GM12878 (cell line): Measurements from ENCODE around the gene GMPR2. TPM values are rescaled to one million over a fixed set of nuclear protein-coding genes. Genes with fewer than 3 reads are reported as not detected.
A peak's percentile ranks its signal among the peaks of the same experiment; 100 is the strongest.

Experiments
- EGR1 ChIP-seq, 2 experiments: IDR thresholded peaks; 1 replicate in 1 of 2; 2 replicates in 1 of 2; pipeline ENCODE4 v1.6.1; 2011 to 2012; ENCODE audit warnings: low read depth in 2 of 2, low read length in 2 of 2, borderline replicate concordance in 1 of 2, mild to moderate bottlenecking in 1 of 2, moderate library complexity in 1 of 2
- NR2C2 ChIP-seq: IDR thresholded peaks from 2 replicates; pipeline ENCODE4 v1.6.1; 2011; ENCODE audit warnings: borderline replicate concordance, low read depth; ENCODE audit not compliant: control insufficient read depth, insufficient read length
- SP1 ChIP-seq: IDR thresholded peaks from one replicate; pipeline ENCODE4 v1.6.1; 2011; ENCODE audit warnings: low read depth, low read length
- ZBTB11 ChIP-seq: fragments of 450-650 bp; formaldehyde crosslinking; IDR thresholded peaks from 2 replicates; pipeline ENCODE4 v1.5.0; 2022; ENCODE audit warnings: mild to moderate bottlenecking, missing genetic modification characterization
- ZNF274 ChIP-seq: IDR thresholded peaks from one replicate; pipeline ENCODE4 v1.8.0; 2011; ENCODE audit not compliant: insufficient read length, insufficient read depth
- ZNF687 ChIP-seq: fragments of 450-650 bp; IDR thresholded peaks from 2 replicates; pipeline ENCODE4 v1.6.1; 2017; ENCODE audit warnings: mild to moderate bottlenecking, moderate library complexity
- polyA plus RNA-seq, 11 experiments: library from polyadenylated mRNA; depleted of rRNA in 4 of 11; unstranded in 6 of 11; stranded (reverse) in 5 of 11; fragments of >200 nt; fragmentation: Nextera tagmentation in 4 of 11; fragmentation: Illumina TruSeq in 1 of 11; extraction: Ambion mirVana in 4 of 11; extraction: Trizol in 1 of 11; gene quantifications; 1 replicate in 1 of 11; 2 replicates in 10 of 11; pipeline versions ENCODE4 v1.2.1 to v1.2.3, GENCODE V29; 2011 to 2016; ENCODE audit warnings: inconsistent platforms in 2 of 11, missing spikeins in 2 of 11, low read depth in 1 of 11
- total RNA-seq, 4 experiments: library from RNA; depleted of rRNA in 3 of 4; stranded (reverse); fragments of >200 nt in 3 of 4; fragmentation: Illumina TruSeq in 1 of 4; extraction: Trizol in 1 of 4; gene quantifications; 2 replicates each; pipeline versions ENCODE4 v1.2.1 to v1.2.3, GENCODE V29; 2013 to 2021
- TF ChIP-seq, protein P1 (sequence below): IDR thresholded peaks from 2 replicates; pipeline ENCODE4 v1.6.1; 2012; ENCODE audit warnings: improper control_type of control experiment, low read depth, low read length; ENCODE audit not compliant: insufficient replicate concordance
- TF ChIP-seq, protein P2 (sequence below): fragments of 450-650 bp; IDR thresholded peaks from 2 replicates; pipeline ENCODE4 v1.6.1; 2017; ENCODE audit warnings: mild to moderate bottlenecking
- TF ChIP-seq, protein P3 (sequence below): fragments of 450-650 bp; conservative IDR thresholded peaks from 2 replicates; pipeline ENCODE4 v1.6.1; 2017; ENCODE audit warnings: mild to moderate bottlenecking, moderate library complexity

The GMPR2 gene
- total and polyA plus RNA-seq, 10 of the 15 experiments (the other 5 are each of a cell fraction or from before 2014, with no cell fraction given), result 55.1 to 80.3 (median 61.5) TPM

DNA sequence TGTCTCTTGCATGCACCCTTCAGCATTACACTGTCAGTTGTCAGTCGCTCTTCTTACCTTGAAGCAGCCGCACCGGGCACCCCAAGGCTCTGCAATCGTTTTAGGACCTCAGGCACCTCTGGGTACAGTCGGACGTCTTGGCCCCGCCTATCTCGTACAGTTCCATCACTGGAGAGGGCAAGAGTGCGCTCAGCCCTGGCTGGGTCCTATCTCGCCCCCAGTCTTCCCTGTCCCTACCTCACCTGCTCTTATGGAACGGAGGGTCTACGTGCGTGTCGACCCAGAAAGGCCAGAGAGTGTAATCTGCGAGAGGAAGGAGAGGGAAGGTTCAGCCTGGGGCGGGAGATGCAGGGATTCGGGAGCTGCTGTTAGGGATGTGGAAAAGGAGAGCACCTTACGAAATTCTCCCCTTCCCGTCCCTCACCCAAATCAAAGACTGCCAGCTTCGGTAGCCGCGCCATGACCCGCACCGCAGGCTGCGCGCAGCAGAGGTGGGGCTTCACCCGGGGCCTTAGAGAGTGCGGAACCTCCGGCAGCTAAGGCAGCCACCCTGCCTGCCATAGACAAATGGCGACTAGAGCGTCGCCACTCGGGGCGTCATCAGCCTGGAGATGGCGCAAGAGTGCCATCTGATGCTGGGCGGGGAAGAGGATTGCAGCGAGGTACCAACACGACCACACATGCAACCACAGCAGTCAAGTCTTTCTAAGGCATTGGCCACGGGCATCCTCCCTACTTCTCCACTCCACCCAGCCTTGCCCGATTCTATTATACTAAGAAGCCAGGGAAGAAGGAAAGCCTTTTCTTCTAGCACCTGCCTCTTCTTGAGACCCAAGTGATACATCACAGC lies 17.0 kb upstream of the GMPR2 start, which contains the start of gene MDP1 (continued):
- no peak for TF ChIP-seq ZBTB11 (CRISPR knock-in tag)
- peak in 1 of 2 experiments; percentile 47; a peak in 1 of 3 replicates for TF ChIP-seq EGR1 (IDR thresholded peaks at IDR 0.05; ENCODE audit: borderline replicate concordance in 1 of 2, low read depth in 2 of 2, low read length in 2 of 2)
- TF ChIP-seq ZNF274, result no peak
- TF ChIP-seq, protein P1, sequence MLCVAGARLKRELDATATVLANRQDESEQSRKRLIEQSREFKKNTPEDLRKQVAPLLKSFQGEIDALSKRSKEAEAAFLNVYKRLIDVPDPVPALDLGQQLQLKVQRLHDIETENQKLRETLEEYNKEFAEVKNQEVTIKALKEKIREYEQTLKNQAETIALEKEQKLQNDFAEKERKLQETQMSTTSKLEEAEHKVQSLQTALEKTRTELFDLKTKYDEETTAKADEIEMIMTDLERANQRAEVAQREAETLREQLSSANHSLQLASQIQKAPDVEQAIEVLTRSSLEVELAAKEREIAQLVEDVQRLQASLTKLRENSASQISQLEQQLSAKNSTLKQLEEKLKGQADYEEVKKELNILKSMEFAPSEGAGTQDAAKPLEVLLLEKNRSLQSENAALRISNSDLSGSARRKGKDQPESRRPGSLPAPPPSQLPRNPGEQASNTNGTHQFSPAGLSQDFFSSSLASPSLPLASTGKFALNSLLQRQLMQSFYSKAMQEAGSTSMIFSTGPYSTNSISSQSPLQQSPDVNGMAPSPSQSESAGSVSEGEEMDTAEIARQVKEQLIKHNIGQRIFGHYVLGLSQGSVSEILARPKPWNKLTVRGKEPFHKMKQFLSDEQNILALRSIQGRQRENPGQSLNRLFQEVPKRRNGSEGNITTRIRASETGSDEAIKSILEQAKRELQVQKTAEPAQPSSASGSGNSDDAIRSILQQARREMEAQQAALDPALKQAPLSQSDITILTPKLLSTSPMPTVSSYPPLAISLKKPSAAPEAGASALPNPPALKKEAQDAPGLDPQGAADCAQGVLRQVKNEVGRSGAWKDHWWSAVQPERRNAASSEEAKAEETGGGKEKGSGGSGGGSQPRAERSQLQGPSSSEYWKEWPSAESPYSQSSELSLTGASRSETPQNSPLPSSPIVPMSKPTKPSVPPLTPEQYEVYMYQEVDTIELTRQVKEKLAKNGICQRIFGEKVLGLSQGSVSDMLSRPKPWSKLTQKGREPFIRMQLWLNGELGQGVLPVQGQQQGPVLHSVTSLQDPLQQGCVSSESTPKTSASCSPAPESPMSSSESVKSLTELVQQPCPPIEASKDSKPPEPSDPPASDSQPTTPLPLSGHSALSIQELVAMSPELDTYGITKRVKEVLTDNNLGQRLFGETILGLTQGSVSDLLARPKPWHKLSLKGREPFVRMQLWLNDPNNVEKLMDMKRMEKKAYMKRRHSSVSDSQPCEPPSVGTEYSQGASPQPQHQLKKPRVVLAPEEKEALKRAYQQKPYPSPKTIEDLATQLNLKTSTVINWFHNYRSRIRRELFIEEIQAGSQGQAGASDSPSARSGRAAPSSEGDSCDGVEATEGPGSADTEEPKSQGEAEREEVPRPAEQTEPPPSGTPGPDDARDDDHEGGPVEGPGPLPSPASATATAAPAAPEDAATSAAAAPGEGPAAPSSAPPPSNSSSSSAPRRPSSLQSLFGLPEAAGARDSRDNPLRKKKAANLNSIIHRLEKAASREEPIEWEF, result no peak
- no peak for TF ChIP-seq NR2C2
- no peak for TF ChIP-seq ZNF687
- TF ChIP-seq, protein P2, sequence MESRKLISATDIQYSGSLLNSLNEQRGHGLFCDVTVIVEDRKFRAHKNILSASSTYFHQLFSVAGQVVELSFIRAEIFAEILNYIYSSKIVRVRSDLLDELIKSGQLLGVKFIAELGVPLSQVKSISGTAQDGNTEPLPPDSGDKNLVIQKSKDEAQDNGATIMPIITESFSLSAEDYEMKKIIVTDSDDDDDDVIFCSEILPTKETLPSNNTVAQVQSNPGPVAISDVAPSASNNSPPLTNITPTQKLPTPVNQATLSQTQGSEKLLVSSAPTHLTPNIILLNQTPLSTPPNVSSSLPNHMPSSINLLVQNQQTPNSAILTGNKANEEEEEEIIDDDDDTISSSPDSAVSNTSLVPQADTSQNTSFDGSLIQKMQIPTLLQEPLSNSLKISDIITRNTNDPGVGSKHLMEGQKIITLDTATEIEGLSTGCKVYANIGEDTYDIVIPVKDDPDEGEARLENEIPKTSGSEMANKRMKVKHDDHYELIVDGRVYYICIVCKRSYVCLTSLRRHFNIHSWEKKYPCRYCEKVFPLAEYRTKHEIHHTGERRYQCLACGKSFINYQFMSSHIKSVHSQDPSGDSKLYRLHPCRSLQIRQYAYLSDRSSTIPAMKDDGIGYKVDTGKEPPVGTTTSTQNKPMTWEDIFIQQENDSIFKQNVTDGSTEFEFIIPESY, result no peak
- peak; percentile 14 for TF ChIP-seq SP1
- TF ChIP-seq, protein P3, sequence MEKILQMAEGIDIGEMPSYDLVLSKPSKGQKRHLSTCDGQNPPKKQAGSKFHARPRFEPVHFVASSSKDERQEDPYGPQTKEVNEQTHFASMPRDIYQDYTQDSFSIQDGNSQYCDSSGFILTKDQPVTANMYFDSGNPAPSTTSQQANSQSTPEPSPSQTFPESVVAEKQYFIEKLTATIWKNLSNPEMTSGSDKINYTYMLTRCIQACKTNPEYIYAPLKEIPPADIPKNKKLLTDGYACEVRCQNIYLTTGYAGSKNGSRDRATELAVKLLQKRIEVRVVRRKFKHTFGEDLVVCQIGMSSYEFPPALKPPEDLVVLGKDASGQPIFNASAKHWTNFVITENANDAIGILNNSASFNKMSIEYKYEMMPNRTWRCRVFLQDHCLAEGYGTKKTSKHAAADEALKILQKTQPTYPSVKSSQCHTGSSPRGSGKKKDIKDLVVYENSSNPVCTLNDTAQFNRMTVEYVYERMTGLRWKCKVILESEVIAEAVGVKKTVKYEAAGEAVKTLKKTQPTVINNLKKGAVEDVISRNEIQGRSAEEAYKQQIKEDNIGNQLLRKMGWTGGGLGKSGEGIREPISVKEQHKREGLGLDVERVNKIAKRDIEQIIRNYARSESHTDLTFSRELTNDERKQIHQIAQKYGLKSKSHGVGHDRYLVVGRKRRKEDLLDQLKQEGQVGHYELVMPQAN, result no peak; the same call in none of the 2 replicates
